HG02798 (cell line): ENCODE results near the gene TNPO2.
A peak's percentile ranks its signal among the peaks of the same experiment; 100 is the strongest.

Experiments used
- ATAC-seq: cut with Tn5 transposase; IDR thresholded peaks from one replicate; pipeline ENCODE4 v1.9.1; 2021; ENCODE audit warnings: mild to moderate bottlenecking; ENCODE audit not compliant: unreplicated experiment, poor library complexity

The TNPO2 gene

DNA sequence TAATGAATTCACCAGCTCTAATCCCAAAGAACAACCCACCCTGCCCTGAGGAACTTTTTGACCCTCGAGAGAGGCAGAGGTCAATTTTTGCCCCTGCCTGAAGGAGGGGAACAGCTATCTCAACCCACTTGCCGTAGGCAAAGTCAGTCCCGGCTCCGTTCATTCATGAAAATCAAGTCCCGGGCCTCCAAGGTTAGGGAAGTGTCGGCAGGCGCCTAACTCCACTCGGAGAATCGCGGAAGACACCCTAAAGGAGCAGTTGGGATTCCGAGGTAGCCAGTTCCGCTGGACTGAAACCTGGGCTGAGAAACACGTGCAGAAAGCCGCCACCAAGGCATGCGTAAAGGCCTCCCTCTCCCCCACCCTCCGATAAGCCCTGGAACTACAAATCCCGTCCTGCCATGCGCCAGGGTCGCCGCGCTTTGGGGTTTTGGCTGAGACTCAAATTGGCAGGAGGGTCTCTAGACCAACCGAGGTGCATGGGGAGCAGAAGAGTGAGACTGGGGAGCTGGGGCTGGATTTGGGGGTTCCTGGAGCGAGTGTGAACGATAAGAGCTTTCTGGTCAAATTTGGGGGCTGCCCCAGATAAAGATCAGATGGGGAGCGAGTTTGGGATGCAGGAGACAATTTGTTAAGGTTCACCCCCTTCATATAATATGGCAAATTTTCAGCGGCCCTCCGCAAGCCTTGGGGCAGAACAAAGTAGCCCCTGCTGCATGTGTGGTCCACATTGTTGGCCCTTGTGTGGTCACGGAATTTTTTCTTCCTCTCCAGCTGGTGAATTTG is at the start of gene TNPO2:
TNPO2 (minus strand) TSS at position 292 of the 786 bp plus-strand sequence. CDS start 2,955 bp downstream, outside the sequence.
- no peak for ATAC-seq

DNA sequence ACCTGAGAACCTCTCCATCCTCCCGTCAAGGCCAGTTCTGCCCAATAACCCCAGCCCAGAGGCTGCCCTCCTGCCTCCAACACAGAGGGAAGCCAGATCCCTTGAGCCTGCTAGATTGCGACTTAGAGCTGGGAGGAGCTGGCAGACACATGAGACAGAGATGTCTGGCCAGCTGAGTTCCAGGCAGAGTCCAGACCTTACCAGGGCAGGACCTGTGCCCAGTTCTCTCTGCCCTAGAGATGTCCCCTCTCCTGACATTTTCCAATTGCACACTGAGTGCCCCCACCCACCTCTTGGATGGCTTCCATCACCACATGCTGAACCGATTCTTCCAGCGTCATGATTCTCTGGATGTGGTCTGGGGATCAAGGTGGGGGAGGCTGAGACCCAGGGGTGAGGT is 48.6 kb upstream of the TNPO2 start:
- no peak for ATAC-seq

DNA sequence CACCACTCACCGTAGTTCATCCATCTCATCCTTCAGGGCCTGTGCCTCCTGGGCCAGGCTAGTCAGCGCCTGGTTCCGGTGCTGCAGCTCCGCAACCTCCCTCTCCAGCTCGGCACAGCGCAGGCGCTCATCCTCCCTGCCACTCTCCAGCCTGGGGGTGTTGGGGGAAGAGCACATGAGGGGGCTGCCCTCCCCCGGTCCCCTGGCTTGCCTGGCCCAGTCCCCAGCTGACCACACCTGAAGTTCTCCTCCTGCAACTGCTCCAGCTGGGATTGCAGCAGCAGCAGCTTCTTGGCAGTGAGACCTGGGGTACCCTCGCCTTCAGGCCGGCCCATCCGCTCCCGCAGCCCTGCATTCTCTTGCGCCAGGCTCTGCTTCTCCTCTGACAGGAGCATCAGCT is 47.2 kb upstream of the TNPO2 start:
- no peak for ATAC-seq

DNA sequence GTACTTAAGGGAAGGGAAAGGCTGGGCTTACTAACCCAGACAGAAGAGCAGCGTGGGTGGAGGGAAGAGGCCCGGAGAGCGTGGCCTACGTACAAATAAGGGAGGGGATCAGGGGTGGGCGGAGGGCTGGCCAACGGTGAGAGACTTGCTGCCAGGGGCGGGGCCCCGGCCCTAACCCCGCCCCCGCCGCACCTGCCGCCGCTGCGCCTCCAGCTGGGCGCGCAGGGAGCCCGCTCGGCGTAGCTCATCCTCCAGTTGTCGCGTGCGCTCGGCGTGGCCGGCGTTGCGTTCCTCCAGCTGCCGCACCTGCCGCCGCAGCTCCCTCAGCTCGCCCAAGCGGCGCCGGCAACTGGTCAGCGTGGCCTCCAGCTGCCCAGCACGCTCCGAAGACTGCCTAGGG is 46.0 kb upstream of the TNPO2 start:
- peak; percentile 61 for ATAC-seq

DNA sequence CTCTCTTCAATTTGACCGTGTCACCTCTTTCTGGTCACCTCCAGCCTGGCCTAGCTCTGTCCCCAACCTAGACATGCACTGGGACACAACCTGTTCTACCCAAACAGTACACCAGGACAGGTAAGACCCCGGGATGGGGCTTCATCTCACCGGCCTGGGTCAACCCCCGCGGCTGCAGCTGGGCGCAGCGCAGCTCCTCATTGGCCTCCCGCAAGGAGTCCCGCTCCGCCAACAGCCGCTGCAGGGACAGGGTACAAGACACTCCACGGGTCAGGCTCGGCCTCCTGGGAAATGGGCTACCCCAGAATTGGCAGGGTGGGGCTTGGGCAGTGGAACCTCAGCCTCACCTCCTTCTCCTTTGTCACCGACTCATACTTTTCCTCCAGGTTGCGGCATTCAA is 43.9 kb upstream of the TNPO2 start:
- ATAC-seq: no peak

DNA sequence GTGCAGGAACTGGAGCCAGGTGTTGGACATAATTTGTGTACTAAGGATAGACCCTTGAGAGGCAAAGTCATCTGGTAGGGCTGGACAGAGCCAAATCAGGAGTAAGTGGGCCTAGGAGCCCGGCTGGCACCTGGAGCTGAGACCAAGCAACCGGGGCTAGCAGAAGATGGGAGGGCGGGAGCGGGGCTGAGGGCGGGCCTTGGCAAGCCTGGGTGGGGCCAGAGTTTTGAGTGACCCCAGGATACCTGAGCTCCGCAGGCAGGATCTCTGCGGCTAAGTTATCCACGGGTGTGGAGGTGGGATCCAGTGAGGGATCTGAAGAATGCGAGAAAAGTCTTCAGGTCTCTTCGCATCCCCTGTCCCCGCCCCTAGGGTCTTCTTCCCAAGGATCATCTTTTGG is 43.4 kb upstream of the TNPO2 start:
- ATAC-seq: no peak

DNA sequence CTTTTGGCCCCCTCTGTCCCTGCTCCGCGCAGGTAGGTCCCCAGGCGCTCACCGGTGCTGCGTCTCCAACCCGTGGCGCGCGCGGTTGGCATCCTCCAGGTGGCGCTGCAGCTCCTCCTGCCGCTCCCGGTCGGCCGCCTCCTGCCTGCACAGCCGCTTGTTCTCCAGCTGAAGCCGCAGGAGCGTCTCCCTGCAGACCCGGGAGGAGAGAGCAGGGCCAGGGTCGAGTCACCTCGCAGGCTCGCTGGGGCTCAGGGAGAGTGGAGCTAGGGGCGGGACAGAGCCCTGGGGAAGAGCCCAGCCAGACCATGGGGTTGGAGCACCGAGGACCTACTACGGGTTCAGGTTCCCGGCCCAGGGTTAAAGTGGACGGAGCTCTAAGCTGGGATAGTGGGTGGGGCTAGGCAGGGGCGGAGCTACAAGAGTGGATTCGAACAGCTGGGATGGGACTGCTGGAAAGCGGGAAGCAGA is 42.4 kb upstream of the TNPO2 start:
- ATAC-seq: no peak

DNA sequence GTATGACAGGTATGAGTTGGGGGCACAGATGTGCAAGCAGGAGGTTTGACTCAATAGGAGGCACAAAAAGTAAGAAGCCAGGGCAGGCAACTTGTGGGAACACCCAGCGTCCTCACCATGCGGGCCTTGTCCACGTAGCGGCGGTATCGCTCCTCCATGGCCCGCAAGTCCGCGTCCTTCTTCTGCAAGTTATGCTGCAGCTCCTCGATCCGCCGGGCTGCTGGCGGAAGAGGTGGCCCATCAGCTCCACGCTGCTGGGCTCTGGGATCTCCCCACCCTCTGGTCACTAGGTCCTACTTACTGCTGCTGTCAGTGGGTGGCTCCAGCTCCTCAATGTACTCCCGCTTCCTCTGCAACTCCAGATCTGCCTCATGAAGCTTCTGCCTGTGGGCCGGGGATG is 41.0 kb upstream of the TNPO2 start:
- ATAC-seq: no peak

DNA sequence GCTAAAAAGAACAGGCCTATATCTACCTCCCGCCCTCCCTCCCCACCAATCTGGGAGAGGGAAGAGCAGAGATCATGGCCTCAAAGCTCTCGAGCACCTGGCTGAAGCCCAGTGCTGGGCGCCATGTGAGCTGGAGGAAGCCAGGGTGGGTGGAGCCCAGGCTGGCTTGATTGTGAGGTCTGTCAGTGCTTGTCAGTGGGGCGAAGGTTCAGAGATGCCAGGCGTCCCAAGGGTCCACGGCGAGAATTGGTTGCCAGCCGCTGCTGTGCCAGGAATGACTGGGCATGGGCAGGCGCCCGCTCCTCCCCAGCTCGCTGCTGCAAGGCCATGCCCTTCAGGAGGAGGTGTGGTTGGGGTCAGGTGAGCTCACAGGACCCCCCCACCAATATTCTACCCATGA is 39.4 kb upstream of the TNPO2 start:
- no peak for ATAC-seq

DNA sequence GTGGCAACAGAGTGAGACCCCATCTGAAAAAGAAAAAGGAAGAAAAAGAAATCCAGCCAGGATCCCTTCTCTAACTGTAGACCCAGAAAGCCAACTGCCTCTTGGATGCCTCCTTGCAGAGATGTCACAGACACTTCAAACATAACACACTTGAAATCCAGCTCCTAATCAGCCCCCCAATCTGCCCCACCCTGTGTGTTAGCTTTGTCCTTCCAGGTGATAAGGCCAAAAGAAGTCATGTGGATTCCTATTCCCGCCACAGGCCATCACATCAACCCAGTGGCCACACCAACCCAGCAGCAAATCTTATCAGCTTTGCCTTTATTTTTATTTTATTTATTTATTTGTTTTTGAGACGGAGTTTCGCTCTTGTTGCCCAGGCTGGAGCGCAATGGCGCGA is 36.0 kb upstream of the TNPO2 start:
- no peak for ATAC-seq

DNA sequence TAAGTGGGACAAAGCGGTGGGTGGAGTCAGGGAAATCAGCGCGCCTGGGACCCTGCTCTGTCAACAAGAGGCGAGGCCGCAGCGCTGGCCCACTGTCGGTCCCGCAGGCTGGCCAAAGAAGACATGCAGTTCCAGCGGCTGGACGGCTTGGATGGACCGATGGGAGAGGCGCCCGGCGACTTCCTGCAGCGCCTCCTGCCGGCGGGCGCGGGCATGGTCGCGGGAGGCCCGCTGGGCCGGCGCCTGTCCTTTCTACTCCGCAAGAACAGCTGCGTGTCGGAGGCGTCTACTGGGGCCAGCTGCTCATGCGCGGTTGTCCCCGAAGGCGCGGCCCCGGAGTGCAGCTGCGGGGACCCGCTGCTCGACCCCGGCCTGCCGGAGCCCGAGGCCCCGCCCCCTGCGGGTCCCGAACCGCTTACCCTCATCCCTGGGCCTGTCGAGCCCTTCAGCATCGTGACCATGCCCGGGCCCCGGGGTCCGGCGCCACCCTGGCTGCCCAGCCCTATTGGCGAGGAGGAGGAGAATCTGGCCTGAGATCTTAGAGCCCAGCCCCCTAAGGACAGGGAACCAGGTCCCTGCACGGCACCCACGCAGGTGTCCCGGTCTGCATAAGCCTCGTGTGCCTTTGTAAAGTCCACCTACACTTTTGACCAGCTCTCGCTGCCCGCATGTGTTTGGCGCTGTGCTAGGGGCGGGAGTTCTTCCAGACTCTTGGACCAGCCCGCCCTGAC is 34.0 kb upstream of the TNPO2 start:
- ATAC-seq: no peak

DNA sequence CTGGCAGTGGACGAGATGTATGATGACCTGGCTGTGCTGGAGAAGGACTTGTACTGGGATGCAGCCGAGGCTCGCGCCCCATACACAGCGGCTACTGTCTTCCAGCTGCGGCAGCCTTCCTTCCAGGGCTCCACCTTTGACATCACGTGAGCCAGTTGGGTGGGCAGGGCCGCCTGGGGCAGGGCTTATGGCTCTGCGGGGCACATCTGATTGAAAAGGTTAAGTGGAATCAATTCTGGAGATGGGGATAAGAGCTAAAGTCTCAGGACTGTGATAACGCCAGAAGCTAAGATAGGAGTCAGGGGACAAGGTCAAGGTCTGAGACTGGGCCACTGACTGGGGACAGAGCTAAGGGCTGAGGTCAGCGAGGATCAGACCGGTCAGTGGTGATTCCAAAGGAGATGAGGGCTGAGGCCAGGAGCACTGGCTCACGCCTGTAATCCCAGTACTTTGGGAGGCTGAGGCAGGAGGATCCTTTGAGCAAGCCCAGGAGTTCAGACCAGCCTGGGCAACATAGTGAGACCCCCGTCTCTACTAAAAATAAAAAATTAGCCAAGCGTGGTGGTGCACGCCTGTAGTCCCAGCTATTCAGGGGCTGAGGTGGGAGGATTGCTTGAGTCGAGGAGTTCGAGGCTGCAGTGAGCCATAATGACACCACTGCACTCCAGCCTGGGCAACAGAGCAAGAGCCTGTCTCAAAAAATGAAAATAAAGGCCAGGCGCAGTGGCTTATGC is 32.6 kb upstream of the TNPO2 start:
- no peak for ATAC-seq

DNA sequence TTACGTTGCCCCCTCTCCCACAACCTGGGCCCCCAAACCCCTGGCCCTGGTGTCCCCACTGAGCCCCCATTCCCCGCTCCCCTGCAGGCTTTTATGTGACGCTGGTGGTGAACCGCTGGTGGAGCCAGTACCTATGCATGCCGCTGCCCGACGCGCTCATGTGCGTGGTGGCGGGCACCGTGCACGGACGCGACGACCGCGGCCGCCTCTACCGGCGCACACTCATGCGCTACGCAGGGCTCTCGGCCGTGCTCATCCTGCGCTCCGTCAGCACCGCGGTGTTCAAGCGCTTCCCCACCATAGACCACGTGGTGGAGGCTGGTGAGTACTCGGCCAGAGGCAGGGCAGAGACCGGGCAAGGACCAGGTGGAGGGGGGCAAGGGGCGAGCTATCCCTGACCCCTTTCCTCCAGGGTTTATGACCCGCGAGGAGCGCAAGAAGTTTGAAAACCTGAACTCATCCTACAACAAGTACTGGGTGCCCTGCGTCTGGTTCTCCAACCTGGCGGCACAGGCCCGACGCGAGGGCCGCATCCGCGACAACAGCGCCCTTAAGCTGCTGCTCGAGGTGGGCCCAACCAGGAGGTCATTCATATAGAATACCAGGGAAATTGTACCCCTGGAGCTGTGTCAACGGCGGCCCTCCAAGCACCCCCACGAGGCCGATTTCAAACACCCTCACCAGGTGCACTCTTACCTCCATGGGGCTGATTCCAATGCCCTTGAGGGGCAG is 30.9 kb upstream of the TNPO2 start:
- ATAC-seq: no peak

DNA sequence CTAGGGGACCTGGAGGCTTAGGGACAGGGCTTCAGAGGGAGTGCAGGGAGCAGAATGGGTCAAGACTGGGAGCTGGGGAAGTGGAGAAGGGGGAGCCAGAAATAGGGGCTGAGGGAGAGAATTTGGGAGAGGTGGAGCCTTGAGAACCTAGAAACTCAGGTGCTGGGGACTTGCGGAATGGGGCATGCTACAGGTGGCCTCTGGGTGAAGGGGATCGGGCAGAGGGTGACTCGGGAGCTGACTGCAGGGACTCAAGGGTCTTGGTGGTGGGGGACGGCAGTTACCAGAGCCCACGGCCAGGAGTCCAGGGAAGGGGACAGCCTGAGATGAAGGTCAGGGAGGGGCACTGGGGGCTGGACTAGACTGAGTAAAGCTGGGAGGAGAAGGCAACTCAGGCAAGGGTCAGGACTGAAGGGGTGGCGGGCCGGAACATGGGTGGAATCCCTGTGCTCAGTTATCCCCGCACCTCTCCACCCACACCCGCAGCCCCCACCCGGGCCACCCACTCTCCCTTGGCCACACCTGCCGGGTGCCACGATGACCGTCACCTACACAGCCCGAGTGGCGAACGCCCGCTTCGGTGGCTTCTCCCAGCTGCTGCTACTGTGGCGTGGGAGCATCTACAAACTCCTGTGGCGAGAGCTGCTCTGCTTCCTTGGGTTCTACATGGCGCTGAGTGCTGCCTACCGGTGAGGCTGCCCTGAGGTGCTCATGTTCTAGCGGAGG is 28.5 kb upstream of the TNPO2 start:
- ATAC-seq: no peak

DNA sequence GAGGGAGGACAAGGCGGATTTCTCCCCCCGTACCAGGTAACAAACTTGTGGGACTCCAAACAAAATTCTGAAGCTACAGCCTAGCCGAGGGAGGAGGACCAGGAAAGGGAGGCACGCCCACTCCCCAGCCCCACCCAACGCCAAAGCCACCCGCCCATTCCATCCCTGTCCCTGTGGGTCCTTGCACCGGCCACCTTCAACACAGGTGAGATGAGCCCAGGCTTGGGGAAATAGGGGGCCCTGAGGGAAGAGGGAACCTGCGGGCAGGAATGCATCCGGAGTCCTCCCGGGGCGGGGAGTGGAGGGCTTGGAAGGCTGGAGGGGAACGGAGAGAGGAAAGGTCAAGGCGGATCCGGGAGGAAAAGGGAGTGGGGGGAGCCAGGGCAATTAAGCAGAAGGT is 27.9 kb upstream of the TNPO2 start, which contains the start of gene BEST2:
BEST2 (plus strand) TSS at position 157 of the 400 bp plus-strand sequence. CDS start 802 bp downstream, outside the sequence.
- ATAC-seq: no peak

DNA sequence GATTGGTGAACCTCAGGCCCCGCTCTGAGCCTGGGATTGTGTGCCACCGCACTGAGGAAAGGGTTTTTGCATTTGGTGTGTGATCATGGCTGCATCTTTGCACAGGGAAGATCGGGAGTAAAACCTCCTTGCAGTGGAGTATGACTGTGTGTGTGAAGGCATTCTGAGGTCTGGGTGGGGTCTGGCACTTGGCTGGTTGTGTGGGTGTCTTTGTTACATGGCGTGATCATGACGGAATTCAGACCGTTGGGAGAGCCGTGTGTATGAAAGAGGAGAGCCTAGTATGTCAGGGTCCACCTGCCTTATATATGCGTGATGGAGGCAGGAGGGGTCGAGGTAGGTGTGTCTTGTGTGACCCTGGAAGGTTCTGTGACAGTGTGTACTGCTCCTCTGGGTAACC is 27.1 kb upstream of the TNPO2 start:
- no peak for ATAC-seq

DNA sequence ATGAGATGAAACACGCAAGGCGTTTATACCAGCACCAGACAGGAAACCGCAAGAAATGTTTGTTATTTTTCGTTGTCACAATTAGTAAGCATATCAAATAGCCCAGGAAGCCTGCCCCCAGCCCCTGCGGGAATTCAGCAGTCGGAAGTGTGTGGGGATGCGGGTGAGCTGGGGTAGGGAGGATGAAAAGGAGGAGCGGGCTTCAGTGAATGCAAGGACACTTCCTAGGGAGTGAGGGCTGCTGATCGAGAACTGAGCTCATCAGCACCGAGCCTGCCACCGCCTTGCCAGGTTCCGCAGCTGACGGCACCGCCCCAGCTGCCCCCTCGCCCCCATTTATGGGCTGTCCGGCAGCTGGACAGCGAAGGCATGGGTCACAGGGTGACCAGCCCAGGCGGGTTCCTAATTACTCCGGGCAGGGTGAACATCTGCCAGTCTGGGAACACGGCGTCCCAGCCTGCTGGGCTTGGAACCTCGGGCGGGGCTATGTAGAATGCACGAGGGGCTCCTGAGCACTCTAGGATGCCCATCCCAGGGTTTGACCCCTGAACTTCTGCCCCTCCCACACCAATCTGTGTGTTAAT is 26.3 kb upstream of the TNPO2 start:
- no peak for ATAC-seq

DNA sequence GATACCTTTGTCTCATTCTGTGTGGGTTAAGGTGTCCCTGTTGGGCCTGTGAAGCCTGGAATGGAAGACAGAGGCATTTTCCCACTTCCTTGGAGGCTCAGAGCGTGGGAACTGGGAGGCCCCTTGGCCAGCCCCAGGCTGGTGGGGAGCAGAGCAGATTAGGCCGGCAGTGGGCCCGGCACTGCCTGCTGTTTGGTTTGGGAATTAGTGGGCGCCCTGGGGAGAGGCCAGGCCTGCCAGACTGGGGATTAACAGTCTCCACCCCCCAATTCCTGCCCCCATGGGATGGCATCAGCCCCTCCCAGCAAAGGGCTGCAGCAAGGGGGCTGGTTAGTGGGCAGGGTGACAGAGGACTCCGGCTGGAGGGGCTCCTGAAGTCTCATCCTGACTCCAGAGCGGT is 24.8 kb upstream of the TNPO2 start:
- ATAC-seq: no peak

DNA sequence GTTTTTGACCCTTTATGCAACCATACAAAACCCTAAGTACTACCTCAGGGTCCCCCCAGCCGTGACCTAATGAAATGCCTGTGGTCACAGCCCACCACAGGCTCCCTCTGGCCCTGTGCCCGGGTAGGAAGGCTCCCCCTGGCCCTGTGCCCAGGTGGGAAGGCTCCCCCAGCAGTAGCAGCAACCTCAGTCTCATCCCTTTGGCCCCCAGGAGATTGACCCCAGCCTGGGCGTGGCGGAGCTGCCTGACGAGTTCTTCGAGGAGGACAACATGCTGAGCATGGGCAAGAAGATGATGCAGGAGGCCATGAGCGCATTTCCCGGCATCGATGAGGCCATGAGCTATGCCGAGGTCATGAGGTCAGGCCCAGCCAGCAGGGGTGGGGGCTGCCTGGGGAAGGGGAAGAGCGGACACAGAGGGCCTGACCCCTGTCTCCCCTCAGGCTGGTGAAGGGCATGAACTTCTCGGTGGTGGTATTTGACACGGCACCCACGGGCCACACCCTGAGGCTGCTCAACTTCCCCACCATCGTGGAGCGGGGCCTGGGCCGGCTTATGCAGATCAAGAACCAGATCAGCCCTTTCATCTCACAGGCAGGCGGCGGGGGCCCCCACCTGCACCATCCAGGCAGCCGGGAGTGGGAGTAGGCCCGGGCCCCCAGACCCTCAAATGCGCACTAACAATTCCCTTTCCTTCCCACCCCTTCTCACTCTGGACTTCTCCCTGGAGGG is 21.6 kb upstream of the TNPO2 start:
- no peak for ATAC-seq
